ENCODE results near the gene CTDSP1.

- TF ChIP-seq CTCF (IDR thresholded peaks at IDR 0.05) (no peak), ZFX (IDR thresholded peaks at IDR 0.05; ENCODE audit: borderline replicate concordance) (no peak)
These were observed 4.1 kb downstream of the CTDSP1 start for GRCh38 chr2:218403810-218404209.

Data from 22Rv1 (cell line).